ENCODE results near the gene FLNB.

- TF ChIP-seq CTCF (IDR thresholded peaks at IDR 0.05; ENCODE audit: poor library complexity) (no peak), EZH2 (IDR thresholded peaks at IDR 0.05; ENCODE audit: borderline replicate concordance) (no peak)
Observed at GRCh38 chr3:58151637-58152036, 143.4 kb downstream of the FLNB start.

Measured in hepatocyte (in vitro differentiated cells).